Glutamatergic neuron (in vitro differentiated cells): ENCODE results near the gene PNO1. TPM values are rescaled to one million over a fixed set of nuclear protein-coding genes. Genes with fewer than 3 reads are reported as not detected.
"Not testable (repeated sequence)": the region's sequence is repeated elsewhere in the genome, so short reads cannot be mapped to it uniquely, and the experiment has no call there.

ENCODE experiments used
- DNase-seq: peaks from one replicate; pipeline ENCODE4 v3.0.0; 2022
- H3K27ac Mint-ChIP-seq: one replicate; pipeline ENCODE4 v1.8.0; 2020; ENCODE audit warnings: mild to moderate bottlenecking, mixed read lengths, inconsistent platforms; ENCODE audit not compliant: unreplicated experiment
- H3K27me3 Mint-ChIP-seq: one replicate; pipeline ENCODE4 v1.8.0; 2020; ENCODE audit warnings: mild to moderate bottlenecking, moderate library complexity, mixed read lengths, inconsistent platforms; ENCODE audit not compliant: unreplicated experiment
- H3K36me3 Mint-ChIP-seq: one replicate; pipeline ENCODE4 v1.8.0; 2020; ENCODE audit warnings: mild to moderate bottlenecking, mixed read lengths, inconsistent platforms; ENCODE audit not compliant: unreplicated experiment
- H3K4me1 Mint-ChIP-seq: one replicate; pipeline ENCODE4 v1.8.0; 2020; ENCODE audit warnings: mild to moderate bottlenecking, low read depth, mixed read lengths, inconsistent platforms; ENCODE audit not compliant: unreplicated experiment
- H3K4me3 Mint-ChIP-seq: one replicate; pipeline ENCODE4 v1.8.0; 2020; ENCODE audit warnings: mild to moderate bottlenecking, mixed read lengths, inconsistent platforms; ENCODE audit not compliant: unreplicated experiment
- H3K9me3 Mint-ChIP-seq: one replicate; pipeline ENCODE4 v1.8.0; 2020; ENCODE audit warnings: mild to moderate bottlenecking, moderate library complexity, mixed read lengths, inconsistent platforms; ENCODE audit not compliant: unreplicated experiment
- long read RNA-seq: library from polyadenylated mRNA; unstranded; transcript quantifications from one replicate; pipeline ENCODE4 v2.0.0, GENCODE V29; 2020; ENCODE audit not compliant: unreplicated experiment
- total RNA-seq: library from RNA; stranded (reverse); fragmentation: NEBNext Ultra II Directional; extraction: Animal tissue kit (Norgen Biotek cat#: 25700); gene quantifications from one replicate; pipeline ENCODE4 v1.2.1, GENCODE V29; 2021; ENCODE audit not compliant: unreplicated experiment
- TF ChIP-seq, protein P1 (sequence below): fragments of 200-600 bp; sonication (generic); IDR thresholded peaks from one replicate; pipeline ENCODE4 v1.5.0; 2021; ENCODE audit not compliant: partially characterized antibody, unreplicated experiment

The PNO1 gene
- 11.0 TPM for total RNA-seq
- long read RNA-seq, transcript PNO1-201 (7 exons, 2,286 nt), result major isoform, 17 of 20 reads
- long read RNA-seq, partial matches to known transcripts, result 2 of 20 reads
- long read RNA-seq, other reads (novel, unspliced or antisense), result 1 of 20 reads

DNA sequence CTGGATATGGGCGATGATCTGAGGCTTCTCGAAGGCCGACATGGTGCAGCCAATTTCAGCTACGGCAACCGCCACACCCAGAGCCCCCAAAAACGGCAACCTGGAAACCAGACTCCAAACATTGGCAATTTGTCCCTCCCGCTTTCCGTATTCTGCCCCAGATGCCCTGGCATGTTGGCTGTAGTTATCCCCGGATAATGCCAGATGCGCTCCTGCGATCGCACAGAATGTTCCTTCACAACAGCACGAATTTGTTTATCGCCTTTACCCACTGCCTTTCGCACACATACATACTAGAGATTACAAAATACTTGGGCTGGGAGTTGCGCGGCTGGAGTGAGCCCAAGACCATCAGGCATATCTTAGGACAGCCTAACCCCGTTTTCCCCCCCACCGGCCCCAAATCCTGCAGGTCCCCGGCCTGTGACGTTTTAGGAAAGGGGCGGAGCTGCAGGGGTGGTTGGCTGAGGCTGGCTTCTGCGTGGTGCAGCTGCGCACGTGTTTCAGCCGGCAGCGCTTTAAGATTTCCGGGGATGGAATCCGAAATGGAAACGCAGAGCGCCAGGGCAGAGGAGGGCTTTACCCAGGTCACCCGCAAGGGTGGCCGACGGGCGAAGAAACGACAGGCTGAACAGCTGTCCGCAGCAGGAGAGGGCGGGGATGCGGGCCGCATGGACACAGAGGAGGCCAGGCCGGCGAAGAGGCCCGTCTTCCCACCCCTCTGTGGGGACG lies at the start of gene PNO1:
Gene PNO1 (plus strand): TSS at position 487 of the 732 bp plus-strand sequence. CDS start 47 bp downstream, at position 534.
- DNase-seq, result peak; percentile 96
- TF ChIP-seq, protein P1, sequence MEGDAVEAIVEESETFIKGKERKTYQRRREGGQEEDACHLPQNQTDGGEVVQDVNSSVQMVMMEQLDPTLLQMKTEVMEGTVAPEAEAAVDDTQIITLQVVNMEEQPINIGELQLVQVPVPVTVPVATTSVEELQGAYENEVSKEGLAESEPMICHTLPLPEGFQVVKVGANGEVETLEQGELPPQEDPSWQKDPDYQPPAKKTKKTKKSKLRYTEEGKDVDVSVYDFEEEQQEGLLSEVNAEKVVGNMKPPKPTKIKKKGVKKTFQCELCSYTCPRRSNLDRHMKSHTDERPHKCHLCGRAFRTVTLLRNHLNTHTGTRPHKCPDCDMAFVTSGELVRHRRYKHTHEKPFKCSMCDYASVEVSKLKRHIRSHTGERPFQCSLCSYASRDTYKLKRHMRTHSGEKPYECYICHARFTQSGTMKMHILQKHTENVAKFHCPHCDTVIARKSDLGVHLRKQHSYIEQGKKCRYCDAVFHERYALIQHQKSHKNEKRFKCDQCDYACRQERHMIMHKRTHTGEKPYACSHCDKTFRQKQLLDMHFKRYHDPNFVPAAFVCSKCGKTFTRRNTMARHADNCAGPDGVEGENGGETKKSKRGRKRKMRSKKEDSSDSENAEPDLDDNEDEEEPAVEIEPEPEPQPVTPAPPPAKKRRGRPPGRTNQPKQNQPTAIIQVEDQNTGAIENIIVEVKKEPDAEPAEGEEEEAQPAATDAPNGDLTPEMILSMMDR, result peak; percentile 17
- Mint-ChIP-seq H3K9me3 (peaks cover 9% of the 10 kb centered on the region), H3K27ac (peak within 1 kb of the TSS; percentile 99), H3K4me1 (peaks cover 8% of the 10 kb centered on the region), H3K27me3 (peaks cover 4% of the 10 kb centered on the region), H3K36me3 (no peaks in the 10 kb centered on the region), H3K4me3 (peak within 1 kb of the TSS; percentile 95)

DNA sequence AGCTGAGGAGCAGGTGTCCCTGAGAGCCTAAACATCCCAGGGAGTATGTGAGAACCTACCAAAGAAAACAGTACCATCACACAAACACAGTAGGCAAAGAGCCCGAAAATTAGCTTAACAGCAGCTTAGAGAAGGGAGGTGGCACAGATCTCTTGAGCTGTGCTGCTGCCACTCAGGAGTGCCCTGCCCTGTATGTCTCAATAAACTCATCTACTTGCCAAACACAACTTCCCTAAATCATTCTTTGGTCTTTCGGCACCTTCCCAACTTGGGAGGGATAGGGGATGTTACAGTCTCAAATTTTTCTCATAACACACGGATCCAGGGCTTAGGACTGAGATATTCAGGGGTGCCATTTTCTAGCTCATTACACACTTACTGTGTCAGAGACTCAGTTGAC lies 49.6 kb upstream of the PNO1 start:
- H3K27ac Mint-ChIP-seq, result no peak overlapping the region
- no peaks in the 10 kb centered on the region for H3K27me3 Mint-ChIP-seq
- peaks cover 12% of the 10 kb centered on the region for H3K36me3 Mint-ChIP-seq
- TF ChIP-seq, protein P1, result no peak
- H3K9me3 Mint-ChIP-seq, result no peaks in the 10 kb centered on the region
- no peaks in the 10 kb centered on the region for H3K4me1 Mint-ChIP-seq
- no peak overlapping the region for H3K4me3 Mint-ChIP-seq
- DNase-seq, result no peak

DNA sequence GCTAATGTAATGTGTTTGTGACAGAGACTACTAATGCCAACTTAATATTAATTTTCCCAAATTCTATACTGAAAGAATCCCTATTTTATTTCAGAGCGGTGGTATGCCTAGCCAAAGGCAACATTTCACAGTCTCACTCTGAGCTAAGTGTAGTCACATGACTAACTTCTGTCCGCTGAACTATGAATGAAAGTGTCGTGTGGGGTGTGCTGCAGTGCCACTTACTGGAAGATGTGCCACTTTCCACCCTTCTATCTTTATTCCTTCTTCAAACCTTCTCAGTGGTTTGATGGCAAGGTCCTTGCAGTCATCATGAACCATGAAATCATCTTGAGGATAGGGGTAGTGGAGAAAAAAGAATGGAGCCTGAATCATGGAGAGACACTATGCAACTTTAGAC lies 47.6 kb upstream of the PNO1 start:
- H3K27me3 Mint-ChIP-seq, result no peaks in the 10 kb centered on the region
- H3K4me3 Mint-ChIP-seq, result no peak overlapping the region
- H3K9me3 Mint-ChIP-seq, result no peaks in the 10 kb centered on the region

DNA sequence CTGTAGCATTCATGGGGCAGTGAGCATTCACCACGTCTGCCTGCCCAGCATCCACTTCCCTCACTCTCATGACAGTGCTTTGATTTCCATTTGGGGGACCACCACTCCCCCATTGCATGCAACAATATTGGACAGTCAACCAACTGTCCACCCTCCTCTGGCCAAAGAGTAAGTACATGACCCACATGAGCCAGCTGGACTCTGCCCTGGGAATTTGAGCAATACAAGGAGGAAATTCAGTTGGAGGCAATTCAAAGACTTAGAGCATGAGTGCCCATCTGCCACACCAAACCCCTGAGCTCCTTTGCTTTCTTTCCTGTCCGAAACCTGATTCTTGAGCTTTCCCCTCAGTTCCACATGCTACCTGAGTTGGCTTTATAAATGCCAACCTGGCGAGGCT lies 41.7 kb upstream of the PNO1 start:
- Mint-ChIP-seq H3K27me3 (no peaks in the 10 kb centered on the region), H3K4me3 (no peak overlapping the region), H3K36me3 (no peaks in the 10 kb centered on the region), H3K9me3 (peaks cover 2% of the 10 kb centered on the region), H3K27ac (no peak overlapping the region), H3K4me1 (no peaks in the 10 kb centered on the region)
- DNase-seq, result no peak
- TF ChIP-seq, protein P1, result no peak

More for the DNA sequence above, 47.6 kb upstream of the PNO1 start:
- H3K36me3 Mint-ChIP-seq, result peaks cover 12% of the 10 kb centered on the region
- no peak for DNase-seq
- H3K27ac Mint-ChIP-seq, result no peak overlapping the region
- H3K4me1 Mint-ChIP-seq, result no peaks in the 10 kb centered on the region
- TF ChIP-seq, protein P1, result no peak

DNA sequence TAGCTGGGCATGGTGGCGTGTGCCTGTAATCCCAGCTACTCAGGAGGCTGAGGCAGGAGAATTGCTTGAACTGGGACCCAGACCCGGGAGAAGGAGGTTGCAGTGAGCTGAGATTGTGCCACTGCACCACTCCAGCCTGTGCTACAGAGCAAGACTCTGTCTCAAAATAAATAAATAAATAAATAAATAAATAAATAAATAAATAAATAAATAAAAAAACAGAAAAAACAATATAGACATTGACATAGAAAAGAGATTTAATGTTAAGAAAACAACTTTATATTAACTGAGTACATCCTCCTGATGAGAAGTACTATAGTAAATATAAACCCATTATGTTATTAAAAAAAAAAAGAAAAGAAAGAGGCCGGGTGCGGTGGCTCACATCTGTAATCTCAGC lies 39.8 kb upstream of the PNO1 start:
- not testable (repeated sequence) for H3K9me3 Mint-ChIP-seq, DNase-seq, H3K27ac Mint-ChIP-seq, H3K4me1 Mint-ChIP-seq, H3K27me3 Mint-ChIP-seq, H3K4me3 Mint-ChIP-seq, H3K36me3 Mint-ChIP-seq
